Naive thymus-derived CD8-positive, alpha-beta T cell (primary cell): ENCODE measurements around the gene AMDHD2. TPM values are rescaled to one million over a fixed set of nuclear protein-coding genes. Genes with fewer than 3 reads are reported as not detected.

ENCODE experiments used
- ATAC-seq, 2 donors: fragments of 150-1000 bp; cut with Tn5 transposase in 1 of 2; sonication (Bioruptor Pico), chemical (Tn5 transposase) in 1 of 2; 1 replicate in 1 of 2; 2 replicates in 1 of 2; pipeline ENCODE4 v1.10.0; 2021; ENCODE audit warnings: mild to moderate bottlenecking in 2 of 2, moderate library complexity in 2 of 2
- POLR2A ChIA-PET: fragments of 350-600 bp; sonication (Branson Sonifier 250); formaldehyde crosslinking; loops from one replicate; lab custom pipeline; 2021; ENCODE audit warnings: antibody characterized with exemption; lab: Charles Lee
- DNase-seq, 10 donors: peaks; one replicate each; pipeline versions ENCODE4 v3.0.0 to v3.0.0-alpha.2; 2020 to 2022
- H3K27ac Mint-ChIP-seq, 10 donors: one replicate each; pipeline ENCODE4 v1.8.0; 2020 to 2022; ENCODE audit warnings: mild to moderate bottlenecking in 10 of 10, mixed read lengths in 10 of 10, moderate library complexity in 4 of 10, inconsistent platforms in 1 of 10
- H3K27me3 Mint-ChIP-seq, 5 donors: one replicate each; pipeline ENCODE4 v1.8.0; 2021 to 2022; ENCODE audit warnings: mixed read lengths in 5 of 5
- H3K36me3 Mint-ChIP-seq, 3 donors: one replicate each; pipeline ENCODE4 v1.8.0; 2020 to 2022; ENCODE audit warnings: mixed read lengths in 3 of 3, mild to moderate bottlenecking in 2 of 3, inconsistent platforms in 1 of 3
- H3K4me1 Mint-ChIP-seq, 4 donors: one replicate each; pipeline ENCODE4 v1.8.0; 2021 to 2022; ENCODE audit warnings: mixed read lengths in 4 of 4
- H3K4me3 Mint-ChIP-seq, 10 donors: one replicate each; pipeline ENCODE4 v1.8.0; 2020 to 2022; ENCODE audit warnings: mild to moderate bottlenecking in 10 of 10, mixed read lengths in 10 of 10, moderate library complexity in 6 of 10, inconsistent platforms in 1 of 10
- H3K9me3 Mint-ChIP-seq, 9 donors: one replicate each; pipeline ENCODE4 v1.8.0; 2020 to 2022; ENCODE audit warnings: mixed read lengths in 9 of 9, mild to moderate bottlenecking in 3 of 9, inconsistent platforms in 1 of 9, moderate library complexity in 1 of 9
- polyA plus RNA-seq, 3 donors: library from polyadenylated mRNA; unstranded; fragments of 300-500 nt; fragmentation: Illumina TruSeq; gene quantifications; one replicate each; pipeline ENCODE4 v1.2.3, GENCODE V29; 2021
- total RNA-seq, 8 experiments: library from RNA in 2 of 8; stranded (reverse) in 2 of 8; gene quantifications; one replicate each; pipeline ENCODE4 v1.2.3 and lab custom pipeline; 2021 to 2026

Gene AMDHD2
- total RNA-seq (100 to 1,000 TPM; 103 to 107 TPM), polyA plus RNA-seq (10 to 100 TPM; 15.2 to 17.4 (median 16.4) TPM), total RNA-seq (lab: John Stamatoyannopoulos, UW) (18.0 to 54.8 (median 40.7) reads per million in 6 experiments)

- POLR2A ChIA-PET: interaction anchor here (0.7 to 4.1 kb wide), 11 partner anchors 8 to 365 kb away, joined by 3 to 98 read pairs (median 4); partner anchors contain the start of genes CEMP1, MLST8, PDPK1 and PGP
- Mint-ChIP-seq H3K4me1 (peaks cover 34 to 73% (median 67%) of the 10 kb centered on the region in 4 donors), H3K4me3 (peak within 1 kb of the TSS; percentile 84 to 96 (median 90)), H3K36me3 (peaks cover 0 to 41% (median 0%) of the 10 kb centered on the region in 3 donors), H3K27me3 (peaks cover 0 to 5% (median 0%) of the 10 kb centered on the region in 5 donors), H3K9me3 (no peaks in the 10 kb centered on the region), H3K27ac (peak within 1 kb of the TSS; percentile 91 to 99 (median 97))
- ATAC-seq (peak; percentile 59 to 64), DNase-seq (peak; percentile 82 to 94 (median 90))
Observed at GRCh38 chr16:2520097-2520783, at the start of gene AMDHD2. Gene AMDHD2, plus strand, starts transcription at chr16:2520371. Its CDS starts 88 bp downstream, at chr16:2520459.

- no peak for ATAC-seq
- Mint-ChIP-seq H3K9me3 (no peaks in the 10 kb centered on the region), H3K36me3 (no peaks in the 10 kb centered on the region), H3K27ac (no peak overlapping the region), H3K4me3 (peak overlapping the region in 3 of 10 donors; percentile 27 to 41 (median 28)), H3K27me3 (peaks cover 12 to 47% (median 22%) of the 10 kb centered on the region in 5 donors), H3K4me1 (peaks cover 0 to 31% (median 21%) of the 10 kb centered on the region in 4 donors)
- POLR2A ChIA-PET: interaction anchor here (1.3 kb wide), 1 partner anchor 11 kb away, joined by 4 read pairs; the partner anchor contains the start of gene TEDC2
- no peak for DNase-seq
Observed at GRCh38 chr16:2470603-2471015, 49.6 kb upstream of the AMDHD2 start.

GRCh38 chr16:2471016-2471652, 49.0 kb upstream of the AMDHD2 start, which contains the start of gene NTN3:
Gene NTN3, plus strand, starts transcription at chr16:2471297. Its CDS starts 405 bp downstream, at chr16:2471702.
- ATAC-seq (no peak), DNase-seq (no peak)
- peaks cover 2 to 35% (median 25%) of the 10 kb centered on the region in 4 donors for H3K4me1 Mint-ChIP-seq
- H3K27me3 Mint-ChIP-seq: peaks cover 12 to 47% (median 22%) of the 10 kb centered on the region in 5 donors
- H3K4me3 Mint-ChIP-seq: peak within 1 kb of the TSS in 3 of 10 donors; percentile 27 to 61 (median 33)
- no peaks in the 10 kb centered on the region for H3K9me3 Mint-ChIP-seq
- H3K27ac Mint-ChIP-seq: no peak within 1 kb of the TSS
- POLR2A ChIA-PET: interaction anchor here (0.7 kb wide), 1 partner anchor 386 kb away, joined by 3 read pairs; no protein-coding TSS in a partner anchor
- no peaks in the 10 kb centered on the region for H3K36me3 Mint-ChIP-seq

- DNase-seq (no peak), ATAC-seq (no peak)
- Mint-ChIP-seq H3K36me3 (no peaks in the 10 kb centered on the region), H3K27ac (no peak overlapping the region), H3K27me3 (peaks cover 12 to 44% (median 22%) of the 10 kb centered on the region in 5 donors), H3K4me3 (peak overlapping the region in 2 of 10 donors; percentile 33 to 61), H3K4me1 (peaks cover 4 to 39% (median 32%) of the 10 kb centered on the region in 4 donors), H3K9me3 (no peaks in the 10 kb centered on the region)
- POLR2A ChIA-PET: interaction anchor here (0.7 kb wide), 1 partner anchor 387 kb away, joined by 3 read pairs; no protein-coding TSS in a partner anchor
Observed at GRCh38 chr16:2471653-2472487, 48.3 kb upstream of the AMDHD2 start.

- Mint-ChIP-seq H3K9me3 (no peaks in the 10 kb centered on the region), H3K27me3 (peaks cover 12 to 40% (median 19%) of the 10 kb centered on the region in 5 donors), H3K4me1 (peaks cover 5 to 40% (median 34%) of the 10 kb centered on the region in 4 donors), H3K36me3 (no peaks in the 10 kb centered on the region), H3K4me3 (peak overlapping the region in 4 of 10 donors; percentile 33 to 73 (median 46)), H3K27ac (no peak overlapping the region)
- no peak for ATAC-seq
- no peak for DNase-seq
- POLR2A ChIA-PET: interaction anchor here (1.5 kb wide), 1 partner anchor 13 kb away, joined by 5 read pairs; the partner anchor contains the start of gene TEDC2
Observed at GRCh38 chr16:2472488-2472864, 47.7 kb upstream of the AMDHD2 start.

- Mint-ChIP-seq H3K9me3 (no peaks in the 10 kb centered on the region), H3K4me3 (peak overlapping the region; percentile 56 to 89 (median 74)), H3K27ac (no peak overlapping the region), H3K36me3 (no peaks in the 10 kb centered on the region), H3K27me3 (peaks cover 12 to 40% (median 19%) of the 10 kb centered on the region in 5 donors), H3K4me1 (peaks cover 8 to 41% (median 37%) of the 10 kb centered on the region in 4 donors)
- POLR2A ChIA-PET: interaction anchor here (1.5 kb wide), 1 partner anchor 13 kb away, joined by 5 read pairs; the partner anchor contains the start of gene TEDC2
- ATAC-seq: no peak
- no peak for DNase-seq
Observed at GRCh38 chr16:2472885-2473445, 47.2 kb upstream of the AMDHD2 start.

GRCh38 chr16:2473446-2473926, 46.7 kb upstream of the AMDHD2 start:
- H3K27ac Mint-ChIP-seq: no peak overlapping the region
- POLR2A ChIA-PET: interaction anchor here (0.7 to 1.5 kb wide), 3 partner anchors 14 to 41 kb away, joined by 3 to 5 read pairs (median 4); partner anchors contain the start of gene TEDC2
- no peaks in the 10 kb centered on the region for H3K36me3 Mint-ChIP-seq
- H3K4me3 Mint-ChIP-seq: peak overlapping the region; percentile 56 to 89 (median 74)
- peak; percentile 9 to 11 for ATAC-seq
- peaks cover 11 to 36% (median 16%) of the 10 kb centered on the region in 5 donors for H3K27me3 Mint-ChIP-seq
- peak in 2 of 10 donors; percentile 29 to 34 for DNase-seq
- H3K9me3 Mint-ChIP-seq: no peaks in the 10 kb centered on the region
- peaks cover 11 to 42% (median 33%) of the 10 kb centered on the region in 4 donors for H3K4me1 Mint-ChIP-seq

- H3K4me3 Mint-ChIP-seq: peak overlapping the region; percentile 59 to 86 (median 71)
- POLR2A ChIA-PET: interaction anchor here (0.6 to 1.5 kb wide), 11 partner anchors 10 to 252 kb away, joined by 3 to 9 read pairs (median 4); partner anchors contain the start of genes ABCA3, AMDHD2 and TEDC2
- ATAC-seq: peak; percentile 75 to 83
Observed at GRCh38 chr16:2473999-2474876, 45.9 kb upstream of the AMDHD2 start.

GRCh38 chr16:2474877-2475412, 45.2 kb upstream of the AMDHD2 start, which contains the start of gene TBC1D24:
Gene TBC1D24, plus strand, starts transcription at chr16:2475127. Its CDS starts 21,022 bp downstream, at chr16:2496149.
- H3K4me3 Mint-ChIP-seq: peak within 1 kb of the TSS; percentile 66 to 90 (median 73)
- no peaks in the 10 kb centered on the region for H3K36me3 Mint-ChIP-seq
- POLR2A ChIA-PET: interaction anchor here (0.6 to 1.4 kb wide), 10 partner anchors 10 to 664 kb away, joined by 3 to 9 read pairs (median 3); partner anchors contain the start of genes ABCA3, AMDHD2 and TEDC2
- peaks cover 7 to 24% (median 9%) of the 10 kb centered on the region in 5 donors for H3K27me3 Mint-ChIP-seq
- peak within 1 kb of the TSS in 5 of 10 donors; percentile 13 to 73 (median 46) for H3K27ac Mint-ChIP-seq
- DNase-seq (peak; percentile 56 to 88 (median 76)), ATAC-seq (peak; percentile 61 to 71)
- H3K4me1 Mint-ChIP-seq: peaks cover 11 to 34% (median 26%) of the 10 kb centered on the region in 4 donors
- H3K9me3 Mint-ChIP-seq: no peaks in the 10 kb centered on the region

More at GRCh38 chr16:2473999-2474876, 45.9 kb upstream of the AMDHD2 start:
- no peaks in the 10 kb centered on the region for H3K36me3 Mint-ChIP-seq
- H3K27me3 Mint-ChIP-seq: peaks cover 11 to 31% (median 15%) of the 10 kb centered on the region in 5 donors
- H3K4me1 Mint-ChIP-seq: peaks cover 11 to 39% (median 32%) of the 10 kb centered on the region in 4 donors
- peak; percentile 43 to 79 (median 60) for DNase-seq
- no peaks in the 10 kb centered on the region for H3K9me3 Mint-ChIP-seq
- H3K27ac Mint-ChIP-seq: peak overlapping the region in 1 of 10 donors; percentile 13
